Endothelial cell of umbilical vein (primary cell): ENCODE results near the gene HUNK.

Experiments
- CTCF ChIP-seq, 2 donors: IDR thresholded peaks; 1 replicate in 1 of 2; 2 replicates in 1 of 2; pipeline ENCODE4 v1.5.1; 2011; ENCODE audit warnings: low read length in 2 of 2, mild to moderate bottlenecking in 2 of 2, moderate library complexity in 2 of 2, control low read depth in 1 of 2, inconsistent platforms in 1 of 2, low read depth in 1 of 2; ENCODE audit not compliant: insufficient read depth in 1 of 2; ENCODE audit errors: extremely low read depth in 1 of 2
- EZH2 ChIP-seq: IDR thresholded peaks from 2 replicates; pipeline ENCODE4 v1.6.1; 2012; ENCODE audit warnings: borderline replicate concordance, low read depth, mild to moderate bottlenecking, moderate library complexity, low read length, inconsistent platforms; ENCODE audit not compliant: severe bottlenecking
- FOS ChIP-seq: IDR thresholded peaks from 2 replicates; pipeline ENCODE4 v1.6.1; 2011; ENCODE audit warnings: mild to moderate bottlenecking, low read length, moderate library complexity, borderline replicate concordance; ENCODE audit not compliant: insufficient read depth
- JUN ChIP-seq: IDR thresholded peaks from 2 replicates; pipeline ENCODE4 v1.6.1; 2011; ENCODE audit warnings: borderline replicate concordance, low read depth; ENCODE audit not compliant: insufficient read length, insufficient read depth
- MAX ChIP-seq: IDR thresholded peaks from 2 replicates; pipeline ENCODE4 v1.6.1; 2011; ENCODE audit not compliant: insufficient read depth, insufficient read length
- POLR2A ChIP-seq: IDR thresholded peaks from 2 replicates; pipeline ENCODE4 v1.6.1; 2012; ENCODE audit warnings: low read depth, mild to moderate bottlenecking, control low read depth, low read length
- POLR2AphosphoS5 ChIP-seq: IDR thresholded peaks from 2 replicates; pipeline ENCODE4 v1.6.1; 2012; ENCODE audit warnings: low read depth, mild to moderate bottlenecking, control low read depth, low read length, moderate library complexity; ENCODE audit not compliant: insufficient read depth

- TF ChIP-seq POLR2AphosphoS5, result no peak
- no peak for TF ChIP-seq EZH2
- no peak for TF ChIP-seq CTCF (IDR thresholded peaks at IDR 0.05; ENCODE audit: extremely low read depth in 1 of 2, insufficient read depth in 1 of 2, low read depth in 1 of 2, low read length in 2 of 2)
- no peak for TF ChIP-seq POLR2A
- TF ChIP-seq MAX, result no peak
- TF ChIP-seq FOS, result no peak
- no peak for TF ChIP-seq JUN
Measured at GRCh38 chr21:31992391-31992790, 119.6 kb downstream of the HUNK start.
